GM18526 (cell line): ENCODE results near the gene CHMP6.

Source experiments
- POLR2A ChIP-seq: IDR thresholded peaks from 3 replicates; pipeline ENCODE4 v1.6.1; 2011; ENCODE audit not compliant: insufficient read length; ENCODE audit errors: extremely low read depth

Gene CHMP6

DNA sequence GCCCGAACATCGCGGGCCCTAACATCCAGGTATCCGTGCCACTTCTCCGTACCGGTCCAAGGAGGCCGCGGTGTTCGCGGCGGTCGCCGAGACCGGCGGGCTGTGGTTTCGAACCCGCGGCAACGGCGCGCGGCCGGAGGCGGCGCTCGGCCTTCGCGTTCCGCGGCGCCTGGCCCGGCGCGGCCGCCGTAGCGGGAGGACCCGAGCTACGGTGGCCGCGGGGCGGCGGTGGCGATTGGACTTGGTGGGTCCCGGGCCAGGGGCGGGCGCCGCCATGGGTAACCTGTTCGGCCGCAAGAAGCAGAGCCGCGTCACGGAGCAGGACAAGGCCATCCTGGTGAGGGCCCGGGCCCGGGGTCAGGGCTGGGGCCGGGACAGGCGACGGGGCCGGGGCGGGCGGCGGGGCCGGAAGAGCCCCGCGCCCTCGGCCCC, at the start of gene CHMP6:
TSS of gene CHMP6 (plus strand) at position 197 of the 432 bp plus-strand sequence. CDS start at position 275, 78 bp downstream.
- peak; percentile 53 for TF ChIP-seq POLR2A

DNA sequence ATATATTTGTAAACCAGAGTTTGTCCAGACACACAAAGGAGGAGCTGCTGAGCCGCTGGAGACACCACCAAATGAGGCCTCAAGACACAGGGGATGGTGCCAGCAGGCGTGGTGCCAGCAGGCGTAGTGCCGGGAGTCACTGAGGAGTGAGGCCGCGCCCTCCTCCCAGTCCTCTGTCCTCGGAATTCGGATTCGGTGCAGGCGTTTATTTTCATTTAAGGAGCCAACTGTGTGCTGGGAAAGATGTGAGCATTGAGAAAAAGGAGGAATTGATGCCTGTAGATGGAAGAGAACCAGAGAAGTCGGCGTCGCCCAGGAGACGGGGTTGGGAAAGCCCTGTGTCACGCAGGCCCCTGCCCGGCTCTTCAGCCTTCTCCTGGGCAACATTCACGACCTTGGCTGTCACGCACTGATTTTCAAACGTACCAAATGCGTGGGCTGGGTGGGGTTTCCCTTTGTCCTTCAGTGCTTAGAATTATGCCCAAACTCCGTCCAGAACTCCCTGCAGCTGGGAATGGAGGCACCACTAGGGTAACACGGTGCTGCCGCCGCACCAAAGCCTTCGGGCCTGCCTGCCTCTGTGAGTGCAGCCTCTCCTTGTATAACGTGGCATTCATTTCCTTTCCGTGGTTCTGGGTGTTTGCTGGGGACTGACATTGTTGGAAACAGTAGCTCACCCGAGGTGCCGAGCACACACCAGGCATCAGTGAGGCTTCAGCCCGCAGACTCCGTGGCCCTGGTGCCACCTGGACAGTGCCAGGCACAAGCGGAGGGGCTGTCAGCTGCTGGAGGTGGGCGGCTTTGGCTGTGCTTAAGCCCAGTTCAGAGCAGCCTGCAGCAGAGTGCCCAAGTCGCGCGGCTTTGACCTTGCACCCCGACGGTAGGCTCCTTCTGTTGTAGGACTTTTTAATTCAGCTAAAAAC, 49.0 kb upstream of the CHMP6 start:
- no peak for TF ChIP-seq POLR2A

DNA sequence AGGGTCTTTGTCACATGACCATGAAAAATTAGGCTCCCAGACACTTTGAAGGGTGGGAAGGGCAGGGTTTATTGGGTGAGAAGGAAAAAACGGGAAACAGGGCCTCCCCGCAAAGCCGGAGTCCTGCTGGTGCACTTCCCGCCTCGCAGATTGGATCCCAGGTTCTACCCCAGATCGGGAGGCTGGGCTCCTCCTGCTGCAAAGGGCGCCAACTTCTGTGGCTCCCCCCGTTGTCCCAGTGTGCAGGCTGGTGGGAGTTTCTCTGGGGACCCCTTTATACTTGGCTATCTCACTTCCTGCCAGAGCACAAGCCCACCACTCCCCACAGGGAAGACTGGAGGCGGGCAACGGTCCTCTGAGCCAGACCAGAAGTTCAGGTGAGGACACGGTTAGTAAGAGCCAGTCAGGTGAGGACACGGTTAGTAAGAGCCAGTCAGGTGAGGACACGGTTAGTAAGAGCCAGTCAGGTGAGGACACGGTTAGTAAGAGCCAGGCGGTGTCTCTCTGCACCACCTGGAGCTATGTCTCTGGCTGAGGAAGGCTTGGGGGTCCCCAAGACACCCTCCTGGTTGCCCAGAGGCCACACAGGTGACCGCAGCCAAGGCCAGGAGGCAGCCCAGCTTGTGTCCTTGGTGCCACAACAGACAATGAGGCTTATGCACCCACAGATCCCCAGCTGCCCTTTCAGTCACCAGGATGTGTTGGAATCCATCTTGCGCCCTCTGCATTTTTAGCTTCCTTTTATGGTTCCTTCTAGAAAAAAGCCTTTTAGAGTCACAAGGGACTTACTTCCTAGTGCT, 48.1 kb upstream of the CHMP6 start:
- no peak for TF ChIP-seq POLR2A

DNA sequence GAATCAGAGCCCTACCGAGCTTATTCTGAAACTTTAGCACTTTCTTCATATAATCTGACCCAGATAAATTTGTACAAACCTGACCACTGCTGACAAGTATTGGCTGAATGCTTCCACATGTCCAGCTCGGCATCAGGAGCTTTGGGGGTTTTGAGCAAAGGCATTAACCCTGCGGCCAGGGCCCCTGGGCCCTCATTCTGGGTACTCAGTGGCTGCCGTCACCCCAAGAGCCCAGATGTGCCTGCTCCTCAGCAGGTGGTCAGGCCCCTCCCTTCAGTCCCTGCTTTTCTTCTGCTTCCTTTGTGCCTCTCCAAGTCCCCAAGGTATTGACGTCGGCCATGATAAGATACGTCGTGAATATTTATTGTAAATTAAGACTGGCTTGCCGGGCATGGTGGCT, 47.3 kb upstream of the CHMP6 start:
- TF ChIP-seq POLR2A = no peak

DNA sequence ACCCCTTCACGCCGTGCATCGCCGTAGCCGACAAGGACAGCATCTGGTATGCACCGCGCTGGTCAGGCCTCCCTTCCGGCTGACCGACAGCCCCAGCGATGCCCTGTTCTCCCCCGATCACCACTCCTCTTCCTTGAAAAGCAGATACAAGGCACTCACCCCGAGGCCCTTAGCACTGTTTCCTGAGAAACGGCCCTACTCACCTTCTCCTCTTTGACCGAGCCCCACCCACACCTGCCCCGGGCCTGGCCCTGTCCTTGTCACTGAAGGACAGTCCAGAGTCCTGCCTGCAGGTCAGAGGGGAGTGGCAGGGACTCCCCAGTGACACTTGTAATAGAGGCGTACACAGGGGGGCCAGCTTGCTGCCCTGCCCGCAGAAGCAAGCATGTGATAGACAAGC, 45.9 kb upstream of the CHMP6 start:
- TF ChIP-seq POLR2A = no peak

DNA sequence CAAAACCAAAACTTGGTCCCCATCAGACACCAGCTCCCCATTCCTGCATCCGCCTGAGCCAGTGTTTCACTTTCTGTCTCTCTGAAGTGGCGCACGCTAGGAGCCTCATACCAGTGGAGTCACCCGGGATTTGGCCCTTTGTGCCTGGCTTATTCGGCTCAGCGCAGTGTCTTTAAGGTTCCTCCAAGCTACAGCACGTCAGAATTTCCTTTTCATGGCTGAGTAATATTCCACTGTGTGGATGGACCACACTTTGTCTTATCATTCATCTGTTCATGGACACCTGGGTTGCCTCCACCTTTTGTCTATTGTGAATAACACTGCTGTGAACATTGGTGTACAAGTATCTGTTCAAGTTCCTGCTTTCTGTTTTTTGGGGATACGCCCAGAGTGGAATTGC, 45.2 kb upstream of the CHMP6 start:
- no peak for TF ChIP-seq POLR2A

DNA sequence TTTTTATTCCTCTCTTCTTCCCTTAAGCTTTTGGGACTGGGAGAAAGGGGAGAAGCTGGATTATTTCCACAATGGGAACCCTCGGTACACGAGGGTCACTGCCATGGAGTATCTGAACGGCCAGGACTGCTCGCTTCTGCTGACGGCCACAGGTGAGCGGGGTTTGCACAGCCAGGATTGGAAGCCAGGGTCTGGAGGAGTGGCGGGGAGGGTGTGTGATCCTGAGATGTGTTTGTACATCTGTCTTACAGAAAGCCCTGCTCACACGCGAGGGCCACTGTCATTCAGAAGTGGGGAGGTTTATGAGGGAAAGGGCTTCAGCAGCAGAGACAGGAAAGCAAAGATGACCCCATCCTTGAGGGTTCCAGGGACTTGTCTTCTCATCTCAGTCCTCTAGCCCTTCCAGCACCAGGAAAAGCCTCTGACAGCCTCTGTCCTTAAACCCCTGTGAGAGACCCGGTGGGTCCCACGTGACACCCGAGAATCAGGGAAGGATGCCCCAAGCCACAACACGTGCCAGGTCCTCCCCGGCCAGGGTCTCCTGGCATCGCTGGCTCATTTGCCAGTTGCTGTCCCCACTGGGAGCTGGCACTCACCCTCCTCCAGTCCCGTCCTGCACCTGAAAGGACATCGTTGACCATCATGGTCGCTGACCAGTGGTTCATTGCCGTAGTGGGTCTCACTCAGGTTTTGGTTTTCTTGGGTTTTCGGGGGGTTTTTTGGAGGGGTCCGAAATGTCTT, 44.3 kb upstream of the CHMP6 start:
- TF ChIP-seq POLR2A = no peak

DNA sequence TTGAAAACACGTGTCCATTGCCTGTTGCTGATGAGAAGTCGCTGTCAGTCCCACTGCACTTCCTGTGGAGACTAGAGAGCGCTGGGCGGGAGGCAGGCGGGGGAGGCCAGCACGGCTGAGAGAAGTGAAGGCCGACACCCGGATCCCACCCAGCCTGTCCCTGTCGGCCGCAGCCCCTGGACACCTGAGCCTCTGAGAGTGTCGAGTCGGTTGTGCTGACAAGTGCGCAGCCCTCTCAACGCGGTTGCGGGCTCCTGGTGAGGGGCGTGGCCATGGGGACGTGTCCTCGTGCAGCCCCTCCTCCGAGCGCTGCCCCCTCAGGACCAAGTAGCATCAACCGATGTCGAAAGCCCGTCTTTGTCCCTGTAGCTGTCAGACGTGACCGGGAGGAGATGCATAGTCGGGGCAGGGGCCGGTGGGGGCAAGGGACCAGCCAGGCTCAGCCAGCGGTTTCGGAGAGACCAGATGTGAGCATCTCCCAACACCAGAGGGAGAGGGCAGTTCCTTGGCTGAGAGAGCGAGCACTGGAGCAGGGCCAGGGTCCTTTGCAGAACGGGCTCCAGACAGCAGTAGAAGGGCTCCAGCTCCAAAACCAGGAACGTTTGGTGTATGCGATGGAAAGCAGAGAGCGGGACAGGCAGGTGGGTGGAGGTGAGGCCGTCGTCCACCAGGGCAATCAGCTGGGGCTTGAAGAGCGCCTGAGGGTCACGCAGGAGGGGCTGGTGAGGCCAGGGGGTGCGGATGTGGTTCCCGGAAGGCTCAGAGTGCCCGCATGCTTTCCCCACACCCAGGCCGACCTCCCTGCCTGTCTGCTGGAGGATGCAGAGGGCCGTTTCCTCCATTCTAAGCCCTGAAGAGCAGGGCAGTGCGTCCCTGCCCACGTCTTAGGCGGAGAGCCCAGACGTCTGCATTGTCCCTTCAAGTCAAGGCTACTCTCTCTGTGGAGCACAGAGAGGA, 43.3 kb upstream of the CHMP6 start:
- no peak for TF ChIP-seq POLR2A

DNA sequence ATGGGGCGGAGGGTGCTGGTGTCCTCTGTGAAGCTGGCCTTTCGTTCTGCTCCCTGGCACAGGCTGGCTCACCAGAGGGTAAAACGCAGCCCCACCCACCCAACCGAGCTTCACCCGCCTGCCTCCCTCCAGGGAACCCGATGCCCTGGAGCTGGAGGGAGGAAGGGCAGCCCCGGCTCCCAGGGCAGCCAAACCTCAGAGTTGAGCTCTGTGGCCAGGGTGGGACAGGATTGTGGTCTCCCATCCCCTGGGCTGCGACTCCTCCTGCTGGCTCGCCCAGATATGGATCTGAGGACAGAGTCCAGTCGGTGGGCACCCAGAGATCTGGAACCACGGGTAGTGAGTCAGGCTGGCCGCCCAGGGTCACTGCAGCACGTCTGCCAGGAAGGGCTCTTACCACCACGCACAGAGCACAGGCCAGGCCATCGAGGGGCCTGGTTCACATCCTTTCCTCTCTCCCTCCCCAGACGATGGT, 42.6 kb upstream of the CHMP6 start:
- no peak for TF ChIP-seq POLR2A

DNA sequence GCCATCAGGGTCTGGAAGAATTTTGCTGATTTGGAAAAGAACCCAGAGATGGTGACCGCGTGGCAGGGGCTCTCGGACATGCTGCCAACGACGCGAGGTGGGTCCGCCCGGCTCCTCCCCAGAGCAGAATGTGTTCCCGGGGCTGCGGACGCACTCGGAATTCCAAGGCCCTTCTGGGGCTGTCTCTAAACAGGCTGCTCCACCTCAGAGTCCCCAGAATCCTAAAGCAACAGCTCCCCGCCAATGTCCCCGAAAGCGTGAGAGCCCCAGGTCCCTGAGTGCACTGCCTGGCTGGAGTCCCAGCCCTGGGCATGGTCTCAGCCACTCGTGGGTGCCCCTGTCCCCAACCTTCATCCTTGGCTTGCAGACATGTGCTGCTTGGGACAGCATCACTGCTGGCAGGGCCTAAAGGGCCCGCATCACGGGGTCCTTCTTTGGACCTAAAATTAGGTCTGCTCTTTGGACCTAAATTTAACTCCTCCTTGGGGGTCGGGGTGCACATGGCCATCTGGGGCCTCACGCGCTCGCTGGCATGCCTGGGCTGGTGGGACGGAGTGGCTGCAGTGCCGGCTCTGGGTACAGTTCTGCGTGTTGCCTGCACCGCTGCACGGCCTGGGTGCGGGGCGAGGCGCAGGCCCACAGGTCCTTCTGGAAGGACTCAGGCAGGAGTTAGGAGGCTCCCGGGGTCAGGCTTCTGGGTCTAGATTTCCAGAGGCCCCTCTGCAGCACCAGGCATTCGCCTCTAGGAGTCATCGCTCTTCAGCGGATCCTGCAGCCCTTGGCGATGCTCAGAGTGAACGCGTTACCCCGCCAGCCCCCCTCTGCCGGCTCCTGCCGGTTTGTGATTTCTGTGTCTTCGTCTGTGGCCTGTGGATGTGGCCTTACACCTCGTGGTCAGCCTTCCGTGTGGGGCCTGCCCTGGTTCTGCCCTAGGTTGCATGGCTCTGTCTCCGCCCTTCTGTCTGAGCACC, 41.9 kb upstream of the CHMP6 start:
- TF ChIP-seq POLR2A = no peak

DNA sequence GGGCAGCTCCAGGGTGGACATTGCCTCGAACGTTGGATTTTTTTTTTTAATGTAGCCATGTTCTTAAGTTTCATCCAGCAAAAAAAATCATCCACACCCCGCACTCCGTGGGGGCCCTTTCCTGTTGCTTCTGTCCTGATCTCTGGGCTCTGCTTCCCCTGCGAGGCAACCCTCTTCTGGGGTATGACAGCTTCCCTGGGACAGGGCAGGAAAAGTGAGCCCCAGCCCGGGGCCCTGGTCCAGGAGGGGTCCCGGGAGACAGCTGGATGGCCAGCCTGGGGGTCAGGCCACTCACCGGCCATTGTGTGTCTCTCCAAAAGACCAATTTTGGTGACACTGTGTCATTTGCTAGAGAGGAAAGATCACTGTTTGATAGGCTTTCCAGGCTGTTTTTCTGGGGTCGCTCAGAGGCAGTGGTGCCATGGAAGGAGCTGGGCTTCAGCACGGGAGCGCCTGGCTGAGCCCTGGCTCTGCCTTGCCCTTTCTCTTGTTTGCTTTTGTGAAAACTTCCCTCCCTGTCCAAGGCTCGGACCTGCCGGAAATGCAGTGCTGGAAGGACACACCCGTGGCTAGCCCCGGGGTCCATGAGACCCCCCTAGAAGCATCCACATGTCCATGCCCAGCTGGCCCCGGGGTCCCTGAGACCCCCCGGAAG, 41.0 kb upstream of the CHMP6 start:
- no peak for TF ChIP-seq POLR2A
